Activated T-helper 2 cell treated with anti-CD3 and anti-CD28 coated beads, Interferon-gamma antibody, Interleukin-2, Interleukin-4, amounts not matched to agents 10 μg/mL and 5 μg/mL and 100 μg/mL, durations not matched to agents 14 hours and 24 hours and 36 hours (primary cell): Measurements from ENCODE around the gene CFAP20DC. TPM values are rescaled to one million over a fixed set of nuclear protein-coding genes. Genes with fewer than 3 reads are reported as not detected.
"Not testable (repeated sequence)": the region's sequence is repeated elsewhere in the genome, so short reads cannot be mapped to it uniquely, and the experiment has no call there.

Experiments
- DNase-seq: peaks from one replicate; pipeline ENCODE4 v3.0.0; 2021; ENCODE audit warnings: low spot score
- H3K27ac Mint-ChIP-seq: one replicate; pipeline ENCODE4 v1.8.0; 2021; ENCODE audit warnings: mixed read lengths
- H3K27me3 Mint-ChIP-seq: one replicate; pipeline ENCODE4 v1.8.0; 2021; ENCODE audit warnings: low read depth, mixed read lengths
- H3K36me3 Mint-ChIP-seq: one replicate; pipeline ENCODE4 v1.8.0; 2021; ENCODE audit warnings: low read depth, mixed read lengths
- H3K4me1 Mint-ChIP-seq: one replicate; pipeline ENCODE4 v1.8.0; 2021; ENCODE audit warnings: low read depth, mixed read lengths
- H3K4me3 Mint-ChIP-seq: one replicate; pipeline ENCODE4 v1.8.0; 2021; ENCODE audit warnings: low read depth, mild to moderate bottlenecking, moderate library complexity, mixed read lengths
- H3K9me3 Mint-ChIP-seq: one replicate; pipeline ENCODE4 v1.8.0; 2021; ENCODE audit warnings: mixed read lengths
- intact Hi-C: fragments of 100-400 bp; cut with micrococcal nuclease; formaldehyde crosslinking; loops from one replicate; pipeline ENCODE4 v1.15.1; 2023
- total RNA-seq: library from RNA; stranded (reverse); gene quantifications from 2 replicates; pipeline ENCODE4 v1.2.3, GENCODE V29; 2022

CFAP20DC gene
- total RNA-seq, 1 donor from 2014 or later, result 1.5 TPM

DNA sequence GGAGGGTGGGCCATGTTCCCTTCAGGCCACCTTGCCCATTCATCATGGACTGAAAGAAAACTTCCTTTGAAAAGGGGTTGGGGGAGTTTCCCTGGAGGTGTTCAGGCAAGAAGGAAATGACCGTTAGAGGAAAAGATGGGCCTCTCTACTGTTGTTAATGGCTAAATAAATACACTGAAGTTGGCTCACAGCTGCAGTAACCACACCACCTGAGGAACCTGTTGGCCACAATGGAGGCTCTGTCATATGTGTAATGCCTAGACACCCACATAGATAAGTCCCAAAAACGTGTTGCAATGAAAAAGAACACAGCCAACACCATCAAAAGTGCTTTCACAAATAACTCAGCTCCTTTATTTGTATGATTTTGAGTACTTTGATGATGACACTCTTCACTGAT, 345.1 kb downstream of the CFAP20DC start:
- Mint-ChIP-seq H3K4me3 (no peak overlapping the region), H3K9me3 (no peaks in the 10 kb centered on the region), H3K4me1 (peaks cover 3% of the 10 kb centered on the region), H3K27me3 (peaks cover 11% of the 10 kb centered on the region), H3K36me3 (no peaks in the 10 kb centered on the region), H3K27ac (no peak overlapping the region)
- intact Hi-C loops, result no loop called here
- no peak for DNase-seq

DNA sequence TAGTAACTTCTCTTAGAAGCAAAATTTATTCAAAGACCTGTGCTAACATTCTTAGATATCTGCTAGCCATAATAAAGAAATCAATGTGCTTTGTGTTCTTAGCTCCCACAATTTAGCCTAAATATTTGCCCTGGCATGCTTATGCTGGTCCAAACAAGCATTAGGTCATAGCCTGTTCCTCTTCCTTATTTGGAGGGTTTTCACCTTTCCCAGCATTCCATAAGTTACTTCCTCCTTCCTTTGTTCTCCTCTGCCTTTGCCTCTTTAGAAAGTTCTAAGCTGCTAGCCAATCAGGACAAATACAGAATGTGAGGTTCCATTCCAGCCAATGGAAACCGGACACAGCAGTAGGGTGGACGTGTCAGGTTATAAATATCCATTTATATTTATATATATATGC, 345.5 kb downstream of the CFAP20DC start:
- H3K36me3 Mint-ChIP-seq, intact Hi-C loops: not testable (repeated sequence)

DNA sequence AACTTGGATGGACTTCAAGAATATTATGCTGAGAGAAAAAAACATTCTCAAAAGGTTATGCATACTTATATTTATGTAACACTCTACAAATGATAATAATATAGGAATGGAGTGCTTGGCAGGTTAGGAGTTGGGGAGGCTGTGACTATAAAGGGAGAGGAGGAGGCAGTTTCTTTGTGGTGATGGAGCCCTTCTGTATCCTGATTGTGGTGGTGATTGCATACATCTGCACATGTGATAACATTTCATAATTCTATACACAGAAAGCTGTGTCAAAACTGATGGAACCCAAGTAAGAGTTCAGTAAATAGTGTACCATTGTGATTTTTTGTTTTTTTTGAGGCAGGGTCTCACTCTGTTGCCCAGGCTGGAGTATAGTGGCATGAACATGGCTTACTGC, 351.6 kb downstream of the CFAP20DC start:
- H3K4me1 Mint-ChIP-seq, result peaks cover 10% of the 10 kb centered on the region
- intact Hi-C loops, result no loop called here
- H3K4me3 Mint-ChIP-seq, result no peak overlapping the region
- peaks cover 8% of the 10 kb centered on the region for H3K27me3 Mint-ChIP-seq
- DNase-seq, result no peak
- H3K36me3 Mint-ChIP-seq, result no peaks in the 10 kb centered on the region
- peaks cover 4% of the 10 kb centered on the region for H3K9me3 Mint-ChIP-seq
- no peak overlapping the region for H3K27ac Mint-ChIP-seq

More for the DNA sequence above, 345.5 kb downstream of the CFAP20DC start:
- DNase-seq, H3K4me1 Mint-ChIP-seq, H3K9me3 Mint-ChIP-seq, H3K27ac Mint-ChIP-seq, H3K4me3 Mint-ChIP-seq: not testable (repeated sequence)
- peaks cover 11% of the 10 kb centered on the region for H3K27me3 Mint-ChIP-seq

DNA sequence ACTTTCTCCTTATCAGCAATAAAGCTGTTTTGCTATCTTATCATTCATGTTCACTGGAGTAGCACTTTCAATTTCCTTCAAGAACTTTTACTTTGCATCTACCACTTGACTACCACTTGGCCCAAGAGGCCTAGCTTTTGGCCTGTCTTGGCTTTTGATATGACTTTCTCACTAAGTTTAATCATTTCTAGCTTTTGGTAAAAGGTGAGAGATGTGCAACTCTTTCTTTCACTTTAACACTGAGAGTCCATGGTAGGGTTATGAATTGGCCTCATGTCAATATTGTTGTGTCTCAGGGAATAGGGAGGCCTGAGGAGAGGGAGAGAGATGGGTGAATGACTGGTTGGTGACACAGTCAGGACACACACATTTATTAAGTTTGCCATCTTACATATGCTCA, 352.3 kb downstream of the CFAP20DC start:
- peaks cover 10% of the 10 kb centered on the region for H3K4me1 Mint-ChIP-seq
- peaks cover 5% of the 10 kb centered on the region for H3K9me3 Mint-ChIP-seq
- no peak overlapping the region for H3K27ac Mint-ChIP-seq
- peaks cover 8% of the 10 kb centered on the region for H3K27me3 Mint-ChIP-seq
- intact Hi-C loops, result loop anchor here (2.0 kb wide), 1 partner anchor 15 kb away; no protein-coding TSS in a partner anchor
- DNase-seq, result no peak
- no peaks in the 10 kb centered on the region for H3K36me3 Mint-ChIP-seq
- no peak overlapping the region for H3K4me3 Mint-ChIP-seq

DNA sequence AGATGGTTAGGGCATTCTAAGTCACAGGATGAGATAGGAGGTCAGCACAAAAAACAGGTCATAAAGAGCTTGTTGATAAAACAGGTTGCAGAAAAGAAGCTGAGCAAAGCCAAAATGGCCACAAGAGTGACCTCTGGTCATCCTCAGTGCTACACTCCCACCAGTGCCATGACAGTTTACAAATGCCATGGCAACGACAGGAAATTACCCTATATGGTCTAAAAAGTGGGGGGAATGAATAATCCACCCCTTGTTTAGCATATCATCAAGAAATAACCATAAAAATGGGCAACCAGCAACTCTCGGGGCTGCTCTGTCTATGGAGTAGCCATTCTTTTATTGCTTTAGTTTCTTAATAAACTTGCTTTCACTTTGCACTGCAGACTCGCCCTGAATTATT, 353.0 kb downstream of the CFAP20DC start:
- H3K4me3 Mint-ChIP-seq, DNase-seq, H3K27me3 Mint-ChIP-seq, H3K9me3 Mint-ChIP-seq, H3K27ac Mint-ChIP-seq, H3K4me1 Mint-ChIP-seq, H3K36me3 Mint-ChIP-seq: not testable (repeated sequence)
- intact Hi-C loops, result loop anchor here (2.0 kb wide), 1 partner anchor 14 kb away; no protein-coding TSS in a partner anchor

DNA sequence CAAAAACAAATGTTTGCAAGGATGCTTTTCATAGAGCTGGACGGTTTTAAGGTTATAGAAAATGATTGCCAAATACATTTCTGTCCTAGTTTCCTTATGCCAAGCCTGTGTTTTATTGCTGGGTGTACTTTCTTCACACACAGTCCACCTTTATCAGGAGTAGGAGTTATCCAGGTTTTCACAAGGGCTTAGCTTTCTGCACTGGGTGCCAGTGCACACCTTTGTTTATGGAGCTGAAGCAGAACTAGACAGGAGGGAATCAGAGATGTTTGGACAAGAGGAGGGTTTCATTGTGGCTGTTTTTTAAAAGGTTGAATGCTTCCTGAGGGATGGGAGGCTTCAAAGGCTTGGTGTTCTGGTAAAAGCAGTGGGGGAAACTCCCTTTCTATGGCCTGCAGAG, 353.7 kb downstream of the CFAP20DC start:
- no peaks in the 10 kb centered on the region for H3K36me3 Mint-ChIP-seq
- DNase-seq, result no peak
- intact Hi-C loops, result loop anchor here (2.0 kb wide), 1 partner anchor 13 kb away; no protein-coding TSS in a partner anchor
- peaks cover 7% of the 10 kb centered on the region for H3K4me1 Mint-ChIP-seq
- no peak overlapping the region for H3K27ac Mint-ChIP-seq
- peaks cover 13% of the 10 kb centered on the region for H3K9me3 Mint-ChIP-seq
- peaks cover 5% of the 10 kb centered on the region for H3K27me3 Mint-ChIP-seq
- H3K4me3 Mint-ChIP-seq, result no peak overlapping the region

DNA sequence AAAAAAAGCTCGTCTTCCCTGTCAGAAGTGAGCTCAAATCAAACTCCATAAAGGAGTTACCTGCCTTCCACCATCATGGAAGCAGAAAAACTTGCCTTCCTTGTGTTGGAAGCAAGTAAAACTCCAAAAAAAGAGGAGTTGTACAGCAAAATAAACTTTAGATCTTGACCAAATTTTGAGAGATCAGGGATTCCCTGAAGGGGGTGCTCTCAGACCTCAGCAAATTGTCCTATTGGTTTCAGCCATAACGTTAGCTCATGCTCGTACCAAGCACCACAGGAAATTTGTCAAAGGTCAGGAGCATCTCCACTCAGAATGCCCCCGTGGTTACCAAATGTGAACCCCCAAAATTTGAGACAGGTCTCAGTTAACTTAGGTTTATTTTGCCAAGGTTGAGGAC, 354.5 kb downstream of the CFAP20DC start:
- H3K36me3 Mint-ChIP-seq, H3K27ac Mint-ChIP-seq, H3K4me3 Mint-ChIP-seq, H3K4me1 Mint-ChIP-seq, H3K27me3 Mint-ChIP-seq, intact Hi-C loops, DNase-seq: not testable (repeated sequence)
- peaks cover 15% of the 10 kb centered on the region for H3K9me3 Mint-ChIP-seq

DNA sequence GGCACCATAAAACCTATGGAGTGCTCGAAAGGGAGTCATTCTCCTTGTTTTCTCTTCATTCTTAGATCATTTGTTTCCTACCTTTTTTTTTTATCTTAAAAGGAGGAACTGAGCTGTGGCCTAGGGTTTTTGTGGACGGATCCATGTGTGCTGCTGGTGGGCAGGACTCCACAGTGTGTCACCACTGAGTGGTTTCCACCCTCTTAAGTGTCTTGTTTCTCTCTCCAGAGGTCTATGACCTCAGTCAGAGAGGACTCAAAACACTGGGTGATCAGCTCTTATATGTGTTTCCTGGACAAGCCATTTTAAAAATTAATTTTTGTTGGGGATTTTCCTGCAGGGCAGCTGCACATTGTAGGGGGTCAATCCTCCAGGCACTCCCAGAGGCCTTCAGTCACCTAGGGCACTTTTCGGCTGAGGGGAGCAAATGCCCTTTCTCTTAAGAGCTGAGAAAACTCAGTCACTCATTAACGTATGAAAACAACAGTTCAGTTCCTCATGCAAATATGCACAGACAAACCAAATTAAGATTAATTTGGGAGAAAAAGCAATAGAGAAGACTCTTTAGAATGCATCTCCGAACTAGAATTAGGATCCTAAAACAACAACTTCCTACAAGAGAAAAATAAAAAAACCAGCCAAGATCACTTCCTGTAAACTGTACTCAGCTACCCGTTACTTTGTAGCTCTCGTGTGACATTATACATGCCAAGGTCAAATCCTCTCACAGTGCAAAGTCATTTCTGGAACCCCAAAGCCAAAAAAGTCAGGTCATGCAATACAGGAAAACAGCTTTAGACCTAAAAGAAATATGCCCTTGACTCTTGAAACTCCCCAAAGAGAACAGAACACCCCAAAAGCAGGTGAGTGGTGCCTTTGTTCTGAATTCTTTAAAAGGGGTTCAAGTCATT, 355.6 kb downstream of the CFAP20DC start:
- Mint-ChIP-seq H3K4me1 (peaks cover 7% of the 10 kb centered on the region), H3K36me3 (no peaks in the 10 kb centered on the region), H3K27me3 (no peaks in the 10 kb centered on the region), H3K9me3 (peaks cover 25% of the 10 kb centered on the region), H3K4me3 (no peak overlapping the region), H3K27ac (no peak overlapping the region)
- intact Hi-C loops, result no loop called here
- no peak for DNase-seq

DNA sequence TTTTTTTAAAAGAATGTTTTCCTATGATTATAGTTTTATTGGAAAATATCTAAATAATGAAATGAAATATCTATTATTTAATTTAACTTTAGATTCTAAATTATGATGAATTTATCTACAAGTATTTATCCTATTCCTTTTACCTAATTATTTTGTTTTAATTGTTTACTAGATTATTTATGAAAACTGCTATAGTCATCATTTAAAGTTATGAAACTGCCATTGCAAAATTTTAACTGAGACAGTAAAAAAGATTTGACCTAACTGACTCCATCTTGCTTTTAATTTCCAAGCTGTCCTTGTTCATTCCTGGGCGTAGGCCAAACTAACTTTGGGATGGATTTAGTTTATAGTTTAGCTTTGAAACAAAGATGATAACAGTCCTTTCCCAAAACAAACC, 357.3 kb downstream of the CFAP20DC start:
- Mint-ChIP-seq H3K4me3 (no peak overlapping the region), H3K4me1 (peaks cover 7% of the 10 kb centered on the region)
- intact Hi-C loops, result no loop called here

More for the DNA sequence above, 357.3 kb downstream of the CFAP20DC start:
- peaks cover 25% of the 10 kb centered on the region for H3K9me3 Mint-ChIP-seq
- no peaks in the 10 kb centered on the region for H3K36me3 Mint-ChIP-seq
- no peak for DNase-seq
- no peak overlapping the region for H3K27ac Mint-ChIP-seq
- no peaks in the 10 kb centered on the region for H3K27me3 Mint-ChIP-seq
